DMS153 (cell line): Measurements from ENCODE around the gene KLHDC3.
"Not testable (repeated sequence)": the region's sequence is repeated elsewhere in the genome, so short reads cannot be mapped to it uniquely, and the experiment has no call there.

Experiments used
- DNase-seq: peaks from one replicate; lab custom pipeline; 2025; lab: John Stamatoyannopoulos, UW

Gene KLHDC3

DNA sequence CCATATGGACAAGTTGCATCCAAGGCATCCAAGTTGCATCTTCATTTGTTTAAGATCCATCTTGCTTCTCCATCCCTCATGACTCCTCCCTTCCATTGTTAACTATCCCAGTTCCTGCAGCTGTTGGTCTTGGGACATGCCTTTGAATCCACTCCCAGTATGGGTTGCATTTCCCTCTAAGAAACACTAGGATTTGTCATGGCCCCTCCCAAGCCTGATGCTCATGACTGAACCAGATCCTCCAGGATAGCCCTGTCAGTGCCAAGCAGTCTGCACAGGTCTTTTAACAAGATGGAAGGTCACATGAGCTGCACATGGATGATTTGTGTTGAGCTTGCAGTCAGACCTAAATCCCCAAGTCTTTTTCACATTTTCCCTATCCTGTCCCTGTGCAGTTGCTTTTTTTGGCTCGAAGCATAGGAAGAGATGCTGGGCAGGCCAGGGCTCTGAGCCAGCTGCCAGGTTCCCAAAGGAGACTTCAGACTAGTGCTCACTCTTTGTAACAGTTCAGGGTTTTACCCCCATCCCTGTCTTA is 25.5 kb upstream of the KLHDC3 start:
- no peak for DNase-seq

DNA sequence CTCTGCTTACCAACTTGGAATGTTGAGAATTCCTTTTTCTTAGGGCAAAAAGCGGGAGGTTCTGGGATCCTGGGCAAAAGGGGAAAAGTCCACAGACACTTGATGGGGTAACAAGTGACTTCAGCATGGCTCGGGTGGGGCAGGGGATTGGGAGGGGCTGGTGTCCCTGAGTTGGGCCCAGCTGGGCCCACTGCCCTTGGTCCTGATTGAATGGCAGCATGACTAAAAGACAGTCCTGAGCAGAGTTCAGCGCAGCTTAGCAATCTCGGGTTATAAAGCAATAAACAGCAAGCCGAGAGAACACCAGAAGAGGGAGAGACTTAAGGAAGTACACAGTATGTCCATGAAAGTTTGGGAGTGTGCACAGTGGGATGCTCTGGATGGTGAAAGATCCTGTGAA is 24.1 kb upstream of the KLHDC3 start:
- no peak for DNase-seq

DNA sequence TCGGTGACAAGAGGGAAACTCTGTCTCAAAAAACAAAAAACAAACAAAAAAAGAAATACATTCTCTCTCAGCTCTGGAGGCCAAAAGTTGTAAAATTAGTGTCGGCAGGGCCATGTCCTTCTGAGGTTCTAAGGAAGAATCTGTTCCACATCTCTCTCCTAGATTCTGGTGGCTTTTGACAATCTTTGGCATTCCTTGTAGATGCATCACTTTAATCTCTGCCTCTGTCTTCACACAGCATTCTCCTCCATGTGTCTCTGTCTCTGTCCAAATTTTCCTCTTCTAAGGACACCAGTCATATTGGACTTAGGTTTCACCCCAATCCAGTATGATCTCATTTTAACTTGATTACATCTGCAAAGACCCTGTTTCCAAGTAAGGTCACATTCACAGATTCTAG is 20.6 kb upstream of the KLHDC3 start:
- no peak for DNase-seq

DNA sequence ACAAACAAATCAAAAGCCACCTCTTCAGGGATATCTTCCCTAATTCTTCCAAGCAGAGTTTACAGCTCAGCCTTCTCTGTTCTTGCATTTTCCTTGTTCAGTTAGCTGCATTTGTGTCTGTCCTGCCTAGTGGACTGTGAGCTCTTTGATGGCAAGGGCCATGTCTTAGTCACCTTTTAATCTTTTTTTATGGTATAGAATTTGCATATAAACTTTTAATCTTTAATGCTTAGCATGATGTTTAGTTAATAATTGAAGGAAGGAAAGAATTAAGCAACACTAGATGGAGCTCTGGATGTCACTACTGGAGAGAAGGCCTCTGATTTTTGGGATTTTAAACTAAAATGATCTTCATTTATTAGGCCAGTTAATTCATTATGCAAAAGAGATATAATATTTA is 17.5 kb upstream of the KLHDC3 start:
- DNase-seq = no peak

DNA sequence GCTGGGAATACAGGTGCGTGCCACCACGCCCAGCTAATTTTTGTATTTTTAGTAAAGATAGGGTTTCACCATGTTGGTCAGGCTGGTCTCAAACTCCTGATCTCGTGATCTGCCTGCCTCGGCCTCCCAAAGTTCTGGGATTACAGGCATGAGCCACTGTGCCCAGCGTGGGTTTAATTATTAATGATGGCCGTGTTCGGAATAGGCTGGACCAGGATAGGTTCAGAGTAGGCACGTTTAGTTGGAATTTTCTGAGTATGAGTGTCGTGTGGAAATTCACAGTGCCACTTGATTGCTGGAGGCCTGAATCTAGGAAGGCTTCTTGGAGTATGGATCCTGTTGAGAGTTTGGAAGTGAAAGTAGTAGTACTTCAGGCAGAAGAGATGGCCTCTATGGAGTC is 15.8 kb upstream of the KLHDC3 start:
- DNase-seq = not testable (repeated sequence)

DNA sequence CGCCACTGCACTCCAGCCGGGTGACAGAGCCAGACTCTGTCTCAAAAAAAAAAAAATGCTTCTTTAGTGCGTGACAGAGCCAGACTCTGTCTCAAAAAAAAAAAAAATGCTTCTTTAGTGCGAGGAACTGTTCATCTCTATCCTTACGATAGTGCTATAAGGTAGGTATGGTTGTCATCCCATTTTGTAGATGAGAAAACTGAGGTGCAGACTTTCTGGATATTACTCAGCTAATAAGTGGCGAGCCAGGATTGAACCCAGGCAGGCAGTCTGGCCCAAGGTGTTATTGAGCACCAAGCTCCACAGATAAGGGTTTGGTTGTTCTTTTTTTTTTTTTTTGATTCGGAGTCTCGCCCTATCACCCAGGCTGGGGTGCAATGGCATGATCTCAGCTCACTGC is 12.2 kb upstream of the KLHDC3 start:
- DNase-seq = no peak

DNA sequence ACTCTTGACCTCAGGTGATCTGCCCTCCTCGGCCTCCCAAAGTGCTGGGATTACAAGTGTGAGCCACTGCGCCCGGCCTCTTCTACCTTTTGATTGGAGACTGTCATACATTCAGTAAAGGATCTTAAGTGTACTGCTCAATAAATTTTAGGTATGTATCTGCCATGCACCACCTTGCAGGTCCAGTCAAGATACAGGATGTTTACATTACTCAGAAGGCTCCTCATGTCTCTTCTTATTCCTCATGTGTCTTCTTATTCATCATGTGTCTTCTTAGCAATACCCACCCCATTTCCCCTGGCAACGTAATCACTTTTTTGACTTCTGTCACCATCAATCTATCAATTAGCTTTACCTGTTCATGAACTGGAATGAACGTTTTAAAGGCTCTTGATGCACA is 8.2 kb upstream of the KLHDC3 start:
- no peak for DNase-seq

DNA sequence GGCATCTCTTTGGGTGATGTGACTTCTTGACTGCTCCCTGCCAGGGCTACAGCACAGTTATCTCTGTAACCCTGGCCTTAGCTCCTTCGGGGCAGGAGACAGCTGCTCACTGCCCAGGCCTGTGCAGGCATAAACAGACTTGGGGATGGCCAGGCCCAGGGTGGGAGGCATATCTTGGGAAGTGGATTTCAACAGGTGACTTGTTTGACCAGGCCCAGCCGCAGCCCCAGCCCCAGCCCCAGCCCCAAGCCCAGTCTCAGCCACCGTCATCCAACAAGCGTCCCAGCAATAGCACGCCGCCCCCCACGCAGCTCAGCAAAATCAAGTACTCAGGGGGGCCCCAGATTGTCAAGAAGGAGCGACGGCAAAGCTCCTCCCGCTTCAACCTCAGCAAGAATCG is 7.8 kb upstream of the KLHDC3 start:
- no peak for DNase-seq

DNA sequence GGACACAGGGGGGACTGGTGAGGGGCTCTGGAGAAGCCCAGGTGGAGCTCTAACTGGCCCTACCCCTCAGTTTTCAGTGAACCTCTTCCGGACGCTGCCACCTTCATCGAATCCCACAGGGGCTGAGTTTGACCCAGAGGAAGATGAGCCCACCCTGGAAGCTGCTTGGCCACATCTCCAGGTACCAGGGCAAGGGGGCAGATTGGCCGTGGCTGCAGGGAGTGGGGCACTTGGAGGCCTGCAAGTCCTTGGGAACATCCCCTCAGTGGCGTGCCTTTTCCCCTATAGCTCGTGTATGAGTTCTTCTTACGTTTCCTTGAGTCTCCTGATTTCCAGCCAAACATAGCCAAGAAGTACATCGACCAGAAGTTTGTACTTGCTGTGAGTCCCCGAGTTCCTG is 6.9 kb upstream of the KLHDC3 start:
- DNase-seq = no peak

DNA sequence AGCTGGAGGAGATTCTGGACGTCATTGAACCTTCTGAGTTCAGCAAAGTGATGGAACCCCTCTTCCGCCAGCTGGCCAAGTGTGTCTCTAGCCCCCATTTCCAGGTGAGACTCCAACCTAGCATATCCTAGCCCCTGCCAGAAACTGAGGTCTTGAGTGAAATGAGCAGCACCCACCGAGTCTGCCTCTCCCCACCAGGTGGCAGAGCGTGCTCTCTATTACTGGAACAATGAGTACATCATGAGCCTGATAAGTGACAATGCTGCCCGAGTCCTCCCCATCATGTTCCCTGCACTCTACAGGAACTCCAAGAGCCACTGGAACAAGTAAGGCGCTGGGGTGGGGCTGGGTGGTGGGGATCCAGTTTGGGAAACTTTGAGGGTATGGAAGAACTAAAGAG is 4.9 kb upstream of the KLHDC3 start:
- DNase-seq = no peak

DNA sequence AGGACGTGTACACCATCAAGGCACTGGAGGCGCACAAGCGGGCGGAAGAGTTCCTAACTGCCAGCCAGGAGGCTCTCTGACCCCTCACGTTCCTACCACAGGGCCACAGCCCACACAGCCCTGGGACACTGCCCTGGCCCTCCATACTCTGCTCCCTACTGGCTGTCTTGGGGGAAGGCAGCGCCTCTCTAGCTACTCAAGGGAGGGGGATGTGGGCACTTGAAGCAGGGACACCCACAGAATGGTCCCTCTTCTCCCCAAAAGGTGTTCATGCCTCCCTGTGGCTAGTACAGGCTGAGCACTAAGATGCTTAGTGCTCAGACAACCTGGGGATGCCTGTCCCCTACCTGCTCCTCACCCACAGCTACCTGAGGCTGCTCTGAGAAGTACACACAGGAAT is 2.8 kb upstream of the KLHDC3 start:
- DNase-seq = no peak

DNA sequence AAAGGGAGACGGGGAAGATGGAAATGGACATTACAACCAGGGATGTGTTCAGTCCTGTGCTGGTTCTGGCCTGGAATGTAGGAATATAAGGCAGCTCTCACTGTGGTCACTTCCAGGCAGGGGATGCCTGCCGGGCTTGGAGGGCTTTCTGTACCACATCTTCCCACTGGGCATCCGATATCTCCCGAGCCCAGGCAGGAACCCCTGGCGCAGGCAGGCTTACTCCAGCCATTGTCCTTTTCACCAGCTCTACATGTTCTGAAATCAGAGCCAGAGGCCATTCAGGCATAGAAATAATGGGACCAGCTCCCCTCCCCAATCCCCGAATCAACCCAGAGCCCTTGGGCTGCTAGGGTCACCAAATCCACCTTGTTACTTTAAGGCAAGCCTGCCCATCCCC is 1.7 kb upstream of the KLHDC3 start:
- DNase-seq = no peak

DNA sequence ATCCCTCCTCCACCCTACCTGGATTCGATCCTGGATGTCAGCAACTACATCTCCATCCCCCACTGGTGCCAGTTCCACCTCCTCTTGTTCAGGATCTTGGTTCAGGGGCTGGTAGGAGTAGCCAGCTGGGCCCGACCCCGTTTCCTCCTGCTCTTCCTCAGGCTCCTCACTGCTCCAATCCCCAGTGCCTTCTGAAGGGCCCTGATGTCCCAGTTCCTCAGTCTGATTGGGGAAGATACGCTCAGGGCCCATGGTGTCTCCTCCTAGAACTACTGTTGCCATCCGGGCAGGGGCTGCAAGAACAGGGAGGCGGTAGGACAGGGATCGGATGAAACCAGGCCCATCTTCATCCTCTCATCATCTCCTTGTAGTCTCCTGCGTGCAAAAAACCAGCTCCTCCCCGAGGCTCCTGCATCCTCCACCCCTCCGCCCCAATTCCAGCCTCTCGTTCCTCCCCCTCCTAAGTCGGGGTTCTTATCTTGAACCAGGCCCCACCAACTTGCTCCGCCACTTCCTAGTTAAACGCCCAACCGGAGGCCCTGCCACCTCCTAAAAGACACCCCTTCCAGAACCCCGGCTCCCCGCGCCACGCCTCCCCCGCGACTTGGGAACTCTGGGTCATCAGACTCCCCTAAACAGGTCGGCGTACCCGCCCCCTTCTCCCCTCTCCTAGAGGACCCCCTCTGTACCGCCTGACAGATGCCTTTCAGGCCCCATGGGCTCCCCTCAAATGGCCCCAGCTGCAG is 779 bp upstream of the KLHDC3 start:
- no peak for DNase-seq

DNA sequence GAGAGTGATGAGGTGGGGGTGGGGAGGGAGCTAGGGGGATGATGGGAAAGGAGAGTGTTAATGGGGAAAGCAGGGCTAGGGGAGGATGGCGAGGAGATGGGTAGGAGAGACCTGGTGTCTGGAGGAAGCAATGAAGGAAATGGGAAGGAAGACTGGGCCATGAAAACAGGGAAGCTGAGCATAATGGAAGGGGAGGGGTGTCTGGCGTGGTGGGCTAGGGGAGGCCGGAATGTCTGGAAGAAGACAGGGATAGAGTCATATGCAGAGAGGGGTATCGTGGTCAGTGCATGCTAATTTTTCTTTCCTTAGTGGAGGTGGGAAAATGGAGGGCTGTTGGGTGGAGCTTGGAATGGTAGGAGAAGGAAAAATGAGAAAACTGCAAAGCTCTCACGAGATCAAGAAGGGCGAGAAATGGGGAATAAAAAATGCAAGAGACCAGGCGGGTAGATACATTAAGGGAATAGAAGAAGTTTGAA is 423 bp downstream of the KLHDC3 start:
- DNase-seq = no peak

DNA sequence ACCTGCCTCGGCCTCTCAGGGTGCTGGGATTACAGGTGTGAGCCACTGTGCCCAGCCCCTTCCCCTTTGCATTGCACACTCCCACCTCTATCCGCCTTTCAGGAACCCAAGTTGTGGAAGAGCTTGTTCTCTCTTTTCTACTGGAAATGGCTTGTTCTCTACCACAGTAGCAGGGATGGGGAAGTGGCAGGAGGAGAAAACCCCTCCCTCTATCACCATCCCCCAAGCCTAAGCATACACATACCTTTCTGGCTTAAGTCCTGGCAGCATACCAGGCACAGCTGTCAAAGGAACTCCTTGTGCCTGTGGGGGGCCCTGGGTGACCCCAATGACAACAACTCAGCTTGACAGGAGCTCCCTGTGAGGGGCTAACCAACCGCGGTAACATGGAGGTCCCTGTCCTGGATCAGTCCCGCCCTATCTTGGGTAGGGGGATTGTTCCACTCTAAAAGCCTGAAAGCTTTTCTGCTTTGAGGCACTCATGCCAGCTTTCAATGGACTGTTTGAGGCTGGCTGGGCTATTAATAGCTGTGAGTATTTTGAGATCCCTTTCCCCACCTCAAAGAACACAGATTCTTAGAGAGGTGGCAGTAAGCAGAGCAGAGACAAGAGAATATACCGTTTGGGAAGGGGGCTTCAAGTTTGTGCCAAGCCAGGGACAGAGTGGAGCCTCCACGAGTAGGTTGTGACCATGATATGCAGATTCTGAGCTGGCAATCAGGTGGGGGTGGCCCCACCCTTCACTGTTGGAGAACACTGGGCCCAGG is 2.3 kb downstream of the KLHDC3 start:
- DNase-seq = no peak

DNA sequence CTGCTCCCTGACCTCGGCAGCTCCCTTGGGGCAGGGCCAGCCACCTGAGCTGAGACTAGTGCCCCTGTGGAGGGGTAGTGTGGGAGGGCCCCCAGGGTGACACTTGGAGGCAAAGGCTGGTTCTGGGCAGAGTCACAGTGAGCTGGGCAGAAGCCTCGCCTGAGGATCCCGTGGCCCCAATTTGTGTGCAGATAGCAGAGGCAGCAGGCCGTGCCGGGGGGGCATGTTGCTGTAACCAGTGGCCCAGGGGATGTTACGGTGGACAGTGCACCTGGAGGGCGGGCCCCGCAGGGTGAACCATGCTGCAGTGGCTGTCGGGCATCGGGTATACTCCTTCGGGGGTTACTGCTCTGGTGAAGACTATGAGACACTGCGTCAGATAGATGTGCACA is 2.9 kb downstream of the KLHDC3 start:
- DNase-seq = no peak

DNA sequence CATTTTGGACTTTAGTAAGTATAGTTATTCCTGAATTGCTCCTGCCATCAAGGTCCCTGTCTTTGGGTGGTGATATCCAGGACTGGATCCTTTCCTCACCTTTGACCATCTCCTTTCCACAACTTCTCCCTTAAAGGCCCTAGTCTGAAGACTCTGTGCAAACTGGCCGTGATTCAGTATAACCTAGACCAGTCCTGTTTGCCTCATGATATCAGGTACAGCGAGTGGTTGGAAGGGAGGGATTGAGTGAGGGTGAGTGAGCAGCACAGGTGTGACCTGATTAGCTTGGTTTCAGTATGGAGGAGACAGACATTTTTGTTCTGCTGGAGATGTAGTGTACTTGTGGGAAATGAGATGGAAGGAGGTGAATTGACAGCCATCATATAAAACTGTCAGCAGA is 5.1 kb downstream of the KLHDC3 start:
- DNase-seq = no peak

DNA sequence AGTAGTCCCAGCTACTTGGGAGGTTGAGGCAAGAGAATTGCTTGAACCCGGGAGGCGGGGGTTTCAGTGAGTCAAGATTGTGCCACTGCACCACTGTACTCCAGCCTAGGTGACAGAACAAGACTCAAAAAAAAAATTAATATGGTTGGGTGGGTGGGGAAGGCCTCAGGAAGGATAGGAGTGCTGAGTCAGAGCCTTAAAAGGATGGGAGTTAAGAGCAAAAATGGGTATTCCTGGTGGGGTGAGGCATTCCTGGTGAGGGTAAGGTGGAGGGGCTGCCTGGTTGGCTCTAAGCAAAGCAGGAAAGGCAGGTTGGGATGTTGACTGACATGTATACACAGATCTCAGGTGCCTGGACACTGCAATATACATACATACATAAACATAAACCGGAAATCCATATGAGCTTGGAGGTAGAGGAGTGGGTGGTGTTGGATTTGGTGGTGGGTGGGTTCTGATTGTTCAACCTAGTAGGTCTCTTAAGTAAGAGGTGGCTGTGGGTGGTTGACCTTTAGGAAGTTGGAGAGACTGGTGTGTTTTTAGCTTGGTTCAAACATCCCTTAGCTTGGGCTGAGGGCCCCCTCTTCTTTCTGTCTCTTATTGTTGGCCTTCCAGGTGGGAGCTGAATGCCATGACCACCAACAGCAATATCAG is 6.1 kb downstream of the KLHDC3 start:
- no peak for DNase-seq

DNA sequence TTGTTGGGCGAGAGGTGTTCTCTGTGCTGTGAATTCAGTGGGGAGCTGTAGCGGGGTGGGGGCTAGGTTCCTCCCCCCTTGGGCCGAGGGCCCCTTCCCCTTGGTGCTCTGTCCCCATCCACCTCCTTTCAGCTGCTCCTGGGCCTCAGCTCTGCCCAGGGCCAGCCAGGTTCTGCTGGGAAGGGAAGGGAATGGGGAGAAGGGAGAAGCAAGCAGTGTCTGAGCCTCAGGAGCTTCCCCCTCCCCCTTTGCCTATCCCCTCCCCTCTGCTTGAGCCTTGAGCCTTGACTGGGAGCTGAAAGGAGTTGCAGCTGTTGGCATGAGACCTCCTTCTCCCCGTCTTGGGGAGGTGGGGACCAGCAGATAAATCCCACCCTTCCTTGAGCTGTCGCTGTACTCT is 6.8 kb downstream of the KLHDC3 start:
- DNase-seq = no peak

DNA sequence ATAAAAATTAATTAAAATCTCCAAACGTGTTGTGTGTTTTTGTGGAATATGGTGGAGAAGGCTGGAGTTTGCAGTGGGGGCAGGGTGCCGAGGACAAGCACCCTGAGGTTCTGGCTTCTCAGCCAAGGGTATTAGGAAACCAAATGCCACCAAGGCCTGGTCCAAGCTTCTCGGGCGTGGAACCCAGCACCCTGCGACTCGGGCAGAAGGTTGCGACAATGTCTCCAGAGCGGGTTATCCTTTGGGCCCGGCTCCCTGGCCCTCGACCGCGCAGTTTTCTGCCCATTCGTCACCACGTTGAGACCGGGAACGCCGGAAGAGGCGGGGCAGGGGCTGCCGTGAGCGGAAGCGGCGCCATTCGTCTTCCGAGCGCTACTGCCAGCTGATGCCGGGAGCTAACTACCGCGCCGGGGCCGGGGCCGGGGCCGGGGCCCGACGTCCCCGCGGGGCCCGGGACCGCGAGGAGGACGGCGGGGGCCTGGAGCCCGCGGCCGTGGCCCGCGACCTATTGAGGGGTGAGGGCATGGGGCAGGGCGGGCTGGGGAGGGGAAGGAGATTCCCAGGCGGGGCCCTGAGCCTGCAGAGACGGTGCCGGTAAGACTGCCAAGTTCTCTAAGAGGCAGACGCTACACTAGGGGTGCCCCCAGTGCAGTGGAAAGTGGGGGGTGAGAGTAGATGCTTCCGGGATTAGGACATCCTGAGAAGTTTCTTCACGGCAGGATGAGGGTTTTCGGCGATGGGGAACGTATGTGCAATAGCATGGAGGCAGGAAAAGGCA is 7.4 kb downstream of the KLHDC3 start, which contains the start of gene RRP36:
TSS of gene RRP36 (plus strand) at position 354 of the 778 bp plus-strand sequence. CDS start at position 386, 32 bp downstream.
- peak; percentile 21 for DNase-seq

DNA sequence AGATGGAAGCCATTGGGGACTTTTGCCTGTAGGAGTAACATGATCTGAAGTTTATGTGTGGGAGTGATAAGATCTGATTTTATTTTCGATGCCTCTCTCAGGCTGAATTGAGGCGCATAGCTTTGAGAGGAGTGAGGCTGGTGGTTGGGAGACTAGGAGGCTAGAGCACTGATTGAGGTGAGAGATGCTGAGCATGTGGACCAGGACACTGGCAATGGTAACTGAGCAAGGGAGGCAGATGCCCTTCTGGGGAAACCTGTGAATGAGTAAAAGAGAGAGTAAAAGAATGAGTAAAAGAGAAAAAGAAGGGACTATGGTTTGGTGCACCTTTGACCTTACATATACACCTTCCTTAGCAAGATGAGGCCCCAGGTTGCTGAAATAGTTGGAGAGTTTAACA is 10.4 kb downstream of the KLHDC3 start:
- no peak for DNase-seq

DNA sequence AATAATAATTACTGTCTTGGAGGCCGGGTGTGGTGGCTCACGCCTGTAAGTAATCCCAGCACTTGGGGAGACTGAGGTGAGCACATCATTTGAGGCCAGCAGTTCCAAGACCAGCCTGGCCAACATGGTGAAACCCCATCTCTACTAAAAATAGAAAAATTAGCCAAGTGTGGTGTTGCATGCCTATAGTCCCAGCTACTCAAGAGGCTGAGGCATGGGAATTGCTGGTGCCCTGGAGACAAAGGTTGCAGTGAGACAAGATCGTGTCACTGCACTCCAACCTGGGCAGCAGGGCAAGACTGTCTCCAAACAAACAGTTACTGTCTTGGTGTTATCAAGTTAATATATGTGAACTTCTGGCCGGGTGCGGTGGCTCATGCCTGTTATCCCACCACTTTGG is 12.3 kb downstream of the KLHDC3 start:
- DNase-seq = no peak
